HG03469 (cell line): ENCODE data around the gene PKN2.
"Not testable (repeated sequence)": the region's sequence is repeated elsewhere in the genome, so short reads cannot be mapped to it uniquely, and the experiment has no call there.

ENCODE experiments used
- ATAC-seq: cut with Tn5 transposase; IDR thresholded peaks from one replicate; pipeline ENCODE4 v1.9.1; 2021; ENCODE audit warnings: mild to moderate bottlenecking, moderate library complexity, moderate number of reproducible peaks; ENCODE audit not compliant: unreplicated experiment

PKN2 gene

DNA sequence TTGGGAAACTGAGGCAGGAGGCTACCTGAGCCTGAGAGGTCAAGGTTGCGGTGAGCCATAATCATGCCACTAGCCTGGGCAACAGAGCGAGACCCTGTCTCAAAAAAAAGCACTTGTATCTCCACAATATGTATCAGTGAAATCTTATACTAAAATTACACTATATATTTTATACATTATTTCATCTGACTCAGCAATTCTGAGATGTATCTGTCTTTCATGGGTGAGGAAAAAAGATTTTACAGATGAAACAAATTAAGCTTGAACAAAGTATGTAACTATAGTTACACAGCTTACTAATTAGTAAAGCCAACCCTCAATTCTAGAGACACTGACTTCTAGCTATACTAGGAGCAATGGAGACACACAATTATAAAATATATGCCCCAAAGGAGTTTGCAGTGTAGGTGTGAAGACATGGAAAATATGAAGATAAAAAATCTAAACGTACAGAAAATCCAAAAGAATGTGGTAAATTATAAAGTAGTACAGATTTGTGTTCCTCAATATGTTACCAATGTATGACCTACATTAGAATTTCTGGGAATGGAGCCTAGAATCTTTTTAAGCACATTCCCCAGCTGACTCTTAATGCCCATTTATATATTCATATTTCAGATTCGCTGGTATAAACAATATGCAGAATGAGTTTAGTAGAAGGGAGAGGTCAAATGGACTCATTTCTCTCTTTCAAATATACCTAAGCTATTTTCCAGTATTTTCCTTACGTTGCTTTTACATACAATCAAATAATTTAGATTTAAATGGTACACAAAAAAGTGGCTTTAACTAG, 192.7 kb downstream of the PKN2 start:
- no peak for ATAC-seq

DNA sequence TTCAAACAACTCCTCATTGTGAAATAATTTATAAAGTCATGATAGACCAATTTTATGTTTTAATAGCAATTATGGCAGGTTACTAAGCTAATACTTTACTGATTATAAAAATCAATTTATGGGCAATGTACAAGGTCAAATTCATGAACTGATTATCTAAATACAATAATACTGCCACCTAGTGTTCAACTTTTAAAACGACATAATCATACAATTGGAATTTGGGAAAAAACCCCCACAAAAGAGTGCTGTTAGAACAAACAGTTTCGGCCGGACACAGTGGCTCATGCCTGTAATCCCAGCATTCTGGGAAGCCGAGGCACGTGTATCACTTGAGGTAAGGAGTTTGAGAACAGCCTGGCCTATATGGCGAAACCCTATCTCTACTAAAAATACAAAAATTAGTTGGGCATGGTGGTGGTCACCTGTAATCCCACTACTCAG, 193.3 kb downstream of the PKN2 start:
- ATAC-seq, result no peak

DNA sequence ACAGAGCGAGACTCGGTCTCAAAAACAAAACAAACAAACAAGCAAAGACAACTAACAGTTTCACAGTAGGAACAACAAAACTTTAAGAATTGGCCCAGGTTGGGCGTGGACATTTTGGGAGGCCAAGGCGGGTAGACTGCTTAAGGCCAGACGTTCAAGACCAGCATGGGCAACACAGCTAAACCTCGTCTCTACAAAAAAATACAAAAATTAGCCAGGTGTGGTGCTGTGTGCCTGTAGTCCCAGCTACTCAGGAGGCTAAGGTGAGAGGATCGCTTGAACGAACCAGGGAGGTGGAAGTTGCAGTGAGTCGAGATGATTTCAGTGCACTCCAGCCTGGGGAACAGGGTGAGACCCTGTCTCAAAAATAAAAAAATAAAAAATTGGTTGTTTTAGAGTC, 193.8 kb downstream of the PKN2 start:
- no peak for ATAC-seq

DNA sequence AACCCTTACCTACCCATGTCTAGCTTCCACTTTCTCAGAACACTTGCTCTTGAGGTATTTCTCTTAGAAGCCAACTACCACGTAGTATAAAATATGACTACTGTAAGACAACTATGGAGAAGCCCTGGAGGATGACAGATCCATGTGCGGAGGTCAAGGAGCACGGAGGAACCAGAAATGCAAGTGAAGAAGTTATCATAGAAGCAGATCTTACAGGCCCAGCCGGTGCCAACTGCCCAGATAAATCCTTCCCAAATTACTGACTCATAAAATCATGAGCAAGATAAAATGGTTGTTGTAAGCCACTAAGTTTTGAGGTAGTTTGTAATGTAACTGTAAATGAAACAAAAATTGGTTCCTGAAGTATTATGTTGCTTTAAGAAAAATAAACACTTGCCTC, 194.7 kb downstream of the PKN2 start:
- ATAC-seq, result no peak

DNA sequence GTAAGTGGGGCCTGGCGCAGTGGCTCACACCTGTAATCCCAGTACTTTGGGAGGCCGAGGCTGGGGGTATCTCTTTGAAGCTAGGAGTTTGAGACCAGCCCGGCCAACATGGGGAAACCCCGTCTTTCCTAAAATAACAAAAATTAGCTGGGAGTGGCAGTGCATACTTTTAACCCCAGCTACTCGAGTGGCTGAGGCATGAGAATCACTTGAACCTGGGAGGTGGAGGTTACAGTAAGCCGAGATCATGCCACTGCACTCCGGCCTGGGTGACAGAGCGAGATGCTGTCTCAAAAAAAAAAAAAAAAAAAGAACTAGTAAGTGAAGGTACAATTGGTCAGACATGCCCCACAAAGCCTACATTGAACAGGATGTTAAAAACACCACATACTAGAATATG, 196.6 kb downstream of the PKN2 start:
- not testable (repeated sequence) for ATAC-seq

DNA sequence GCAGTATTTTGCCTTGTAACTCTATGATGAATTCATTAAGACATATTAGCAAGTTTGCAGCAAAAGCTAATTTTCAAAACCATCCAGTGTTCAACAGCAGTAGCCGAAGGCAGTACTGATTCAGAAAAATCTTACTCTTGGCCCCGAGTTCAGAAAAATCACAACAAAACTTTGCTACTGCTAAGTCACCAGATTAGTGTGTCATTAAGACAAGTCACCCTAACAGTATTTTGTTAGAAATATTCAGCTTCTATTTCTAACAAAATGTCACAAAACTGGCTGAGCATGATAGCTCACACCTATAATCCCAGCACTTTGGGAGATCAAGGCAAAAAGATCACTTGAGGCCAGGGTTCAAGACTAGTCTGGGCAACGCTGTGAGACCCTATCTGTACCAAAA, 199.1 kb downstream of the PKN2 start:
- no peak for ATAC-seq
